Mucosa of descending colon (tissue), 3 donors: Measurements from ENCODE around the gene VTN. TPM values are rescaled to one million over a fixed set of nuclear protein-coding genes. Genes with fewer than 3 reads are reported as not detected.

Experiments used
- ATAC-seq: fragments of 200-7000 bp; cut with Tn5 transposase; one replicate; pipeline ENCODE4 v1.9.1; 2020; ENCODE audit warnings: mild to moderate bottlenecking, moderate library complexity
- DNase-seq, 3 donors: peaks; one replicate each; pipeline ENCODE4 v3.0.0-alpha.2; 2020
- H3K36me3 ChIP-seq: fragments of 200-600 bp; one replicate; pipeline ENCODE4 v1.8.0; 2021; ENCODE audit warnings: low read depth, mild to moderate bottlenecking
- H3K4me1 ChIP-seq: fragments of 200-600 bp; one replicate; pipeline ENCODE4 v1.8.0; 2021; ENCODE audit warnings: low read depth, mild to moderate bottlenecking
- H3K4me3 ChIP-seq: fragments of 200-600 bp; one replicate; pipeline ENCODE4 v1.8.0; 2021; ENCODE audit warnings: mild to moderate bottlenecking
- H3K9me3 ChIP-seq: fragments of 200-600 bp; one replicate; pipeline ENCODE4 v1.8.0; 2021; ENCODE audit warnings: mild to moderate bottlenecking
- intact Hi-C, 2 donors: fragments of 100-400 bp; cut with DNase I in 1 of 2; cut with micrococcal nuclease in 1 of 2; formaldehyde crosslinking; loops; one replicate each; pipeline versions ENCODE4 v1.11.0 to v1.11.1; 2022; cut with DNase I, micrococcal nuclease
- total RNA-seq, 3 donors: library from RNA; stranded (reverse); fragmentation: NEBNext Ultra II Directional in 2 of 3; extraction: Animal tissue kit (Norgen Biotek cat#: 25700) in 2 of 3; gene quantifications; one replicate each; pipeline versions ENCODE4 v1.2.1 to v1.2.4, GENCODE V29; 2021 to 2023
- TF ChIP-seq, protein P1 (sequence below): fragments of 200-600 bp; IDR thresholded peaks from one replicate; pipeline ENCODE4 v1.8.0; 2022; ENCODE audit warnings: antibody characterized with exemption, mild to moderate bottlenecking
- donor health status: DM: no; HTN: no; CAD: no; lungs with moderate emphysema.
- donor health status: DM: no; HTN: no; CAD: no.
- donor health status: DM: no; HTN: yes; CAD: no.

VTN gene
- total RNA-seq, 3 donors from 2014 or later: 0.23 to 0.39 (median 0.35) TPM

DNA sequence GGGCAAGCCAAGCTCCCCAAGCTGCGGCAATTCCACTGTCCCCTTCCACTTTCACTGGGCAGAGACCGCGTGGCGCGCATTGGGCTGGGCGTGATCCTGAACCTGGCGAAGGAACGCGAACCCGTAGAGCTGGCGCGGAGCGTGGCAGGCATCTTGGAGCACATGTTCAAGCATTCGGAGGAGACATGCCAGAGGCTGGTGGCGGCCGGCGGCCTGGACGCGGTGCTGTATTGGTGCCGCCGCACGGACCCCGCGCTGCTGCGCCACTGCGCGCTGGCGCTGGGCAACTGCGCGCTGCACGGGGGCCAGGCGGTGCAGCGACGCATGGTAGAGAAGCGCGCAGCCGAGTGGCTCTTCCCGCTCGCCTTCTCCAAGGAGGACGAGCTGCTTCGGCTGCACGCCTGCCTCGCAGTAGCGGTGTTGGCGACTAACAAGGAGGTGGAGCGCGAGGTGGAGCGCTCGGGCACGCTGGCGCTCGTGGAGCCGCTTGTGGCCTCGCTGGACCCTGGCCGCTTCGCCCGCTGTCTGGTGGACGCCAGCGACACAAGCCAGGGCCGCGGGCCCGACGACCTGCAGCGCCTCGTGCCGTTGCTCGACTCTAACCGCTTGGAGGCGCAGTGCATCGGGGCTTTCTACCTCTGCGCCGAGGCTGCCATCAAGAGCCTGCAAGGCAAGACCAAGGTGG, 11.2 kb upstream of the VTN start:
- Histone ChIP-seq H3K4me1 (peaks cover 2% of the 10 kb centered on the region), H3K36me3 (no peaks in the 10 kb centered on the region), H3K9me3 (no peaks in the 10 kb centered on the region), H3K4me3 (no peak overlapping the region)
- ATAC-seq (peak; percentile 45), DNase-seq (peak in 2 of 3 donors; percentile 59 to 65)
- intact Hi-C loops: no loop called here
- TF ChIP-seq, protein P1, sequence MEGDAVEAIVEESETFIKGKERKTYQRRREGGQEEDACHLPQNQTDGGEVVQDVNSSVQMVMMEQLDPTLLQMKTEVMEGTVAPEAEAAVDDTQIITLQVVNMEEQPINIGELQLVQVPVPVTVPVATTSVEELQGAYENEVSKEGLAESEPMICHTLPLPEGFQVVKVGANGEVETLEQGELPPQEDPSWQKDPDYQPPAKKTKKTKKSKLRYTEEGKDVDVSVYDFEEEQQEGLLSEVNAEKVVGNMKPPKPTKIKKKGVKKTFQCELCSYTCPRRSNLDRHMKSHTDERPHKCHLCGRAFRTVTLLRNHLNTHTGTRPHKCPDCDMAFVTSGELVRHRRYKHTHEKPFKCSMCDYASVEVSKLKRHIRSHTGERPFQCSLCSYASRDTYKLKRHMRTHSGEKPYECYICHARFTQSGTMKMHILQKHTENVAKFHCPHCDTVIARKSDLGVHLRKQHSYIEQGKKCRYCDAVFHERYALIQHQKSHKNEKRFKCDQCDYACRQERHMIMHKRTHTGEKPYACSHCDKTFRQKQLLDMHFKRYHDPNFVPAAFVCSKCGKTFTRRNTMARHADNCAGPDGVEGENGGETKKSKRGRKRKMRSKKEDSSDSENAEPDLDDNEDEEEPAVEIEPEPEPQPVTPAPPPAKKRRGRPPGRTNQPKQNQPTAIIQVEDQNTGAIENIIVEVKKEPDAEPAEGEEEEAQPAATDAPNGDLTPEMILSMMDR: no peak

DNA sequence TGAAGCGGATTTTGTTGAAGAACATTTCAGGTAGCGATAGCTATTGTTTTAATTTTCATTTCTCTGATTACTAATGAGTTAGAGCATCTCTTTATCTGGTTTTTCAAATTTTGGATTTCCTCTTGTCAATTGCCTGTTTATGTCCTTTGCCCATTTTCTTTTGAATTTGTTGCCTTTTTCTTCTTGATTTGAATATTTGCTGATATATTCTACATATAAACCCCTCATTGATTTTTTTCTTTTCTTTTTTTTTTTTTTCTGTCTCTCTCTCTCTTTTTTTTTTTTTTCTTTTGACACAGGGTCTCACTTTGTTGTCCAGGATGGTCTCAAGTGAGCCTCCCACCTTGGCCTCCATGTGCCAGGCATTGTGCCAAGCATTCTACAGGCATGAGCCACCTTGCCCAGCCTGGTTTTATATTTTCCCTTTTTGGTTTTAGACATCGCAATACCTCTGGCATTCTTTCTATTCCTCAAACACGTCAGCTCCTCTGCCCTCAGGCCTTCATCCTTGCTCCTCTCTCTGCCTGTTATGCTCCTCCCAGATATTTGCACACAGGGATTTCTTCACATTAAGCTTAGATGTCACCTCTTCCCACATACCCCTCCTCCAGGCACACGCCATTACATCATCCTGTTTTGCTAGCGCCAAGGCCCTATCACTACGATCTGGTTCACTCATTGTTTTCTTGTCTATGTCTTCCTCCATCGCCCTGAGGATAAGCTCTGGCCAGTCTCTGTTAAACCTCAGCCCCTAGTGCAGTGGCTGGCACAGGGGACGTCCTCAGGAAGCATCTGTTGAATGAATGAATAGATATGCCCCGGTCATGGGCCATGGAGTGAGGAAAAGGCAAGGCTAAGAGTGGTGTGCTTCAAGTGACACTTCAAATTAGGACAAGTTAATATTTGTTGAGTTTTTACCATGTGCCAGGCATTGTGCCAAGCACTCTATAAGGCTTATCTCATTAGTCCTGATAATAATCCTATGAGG, 10.0 kb upstream of the VTN start:
- no peaks in the 10 kb centered on the region for H3K9me3 ChIP-seq
- DNase-seq (no peak), ATAC-seq (no peak)
- H3K36me3 ChIP-seq: no peaks in the 10 kb centered on the region
- intact Hi-C loops: no loop called here
- H3K4me3 ChIP-seq: no peak overlapping the region
- TF ChIP-seq, protein P1: no peak
- peaks cover 2% of the 10 kb centered on the region for H3K4me1 ChIP-seq

DNA sequence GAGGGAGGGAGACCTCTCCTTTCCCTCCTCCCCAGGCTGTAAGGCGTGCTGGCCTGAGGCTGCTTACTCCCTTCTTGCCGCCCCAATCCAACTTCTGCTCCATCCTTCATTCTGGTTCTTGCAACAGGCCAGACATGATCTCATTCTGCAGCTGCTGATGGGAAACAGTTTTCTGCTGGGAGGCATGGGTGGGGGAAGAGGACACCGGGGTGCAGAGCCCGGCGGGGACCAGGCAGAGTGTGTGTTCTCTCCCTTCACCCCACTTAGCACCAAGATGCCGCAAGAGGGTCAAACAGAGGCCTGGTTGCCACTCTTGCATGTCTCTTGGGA, 2.8 kb upstream of the VTN start:
- intact Hi-C loops: no loop called here
- TF ChIP-seq, protein P1: no peak
- Histone ChIP-seq H3K4me3 (no peak overlapping the region), H3K36me3 (no peaks in the 10 kb centered on the region), H3K4me1 (peaks cover 11% of the 10 kb centered on the region), H3K9me3 (no peaks in the 10 kb centered on the region)
- no peak for DNase-seq
- ATAC-seq: no peak

GRCh38 chr17:28372203-28372944, 2.3 kb upstream of the VTN start:
- peak in 1 of 3 donors; percentile 53 for DNase-seq
- H3K9me3 ChIP-seq: no peaks in the 10 kb centered on the region
- intact Hi-C loops: no loop called here
- H3K4me3 ChIP-seq: no peak overlapping the region
- H3K36me3 ChIP-seq: no peaks in the 10 kb centered on the region
- H3K4me1 ChIP-seq: peaks cover 11% of the 10 kb centered on the region
- ATAC-seq: peak; percentile 6
- TF ChIP-seq, protein P1: no peak

GRCh38 chr17:28371245-28372202, 1.4 kb upstream of the VTN start, which contains the start of gene SARM1:
TSS of gene SARM1 (plus strand) at chr17:28371694. CDS start at chr17:28372033, 339 bp downstream.
- TF ChIP-seq, protein P1: no peak
- DNase-seq: peak; percentile 76 to 91 (median 81)
- no peak within 1 kb of the TSS for H3K4me3 ChIP-seq
- no peaks in the 10 kb centered on the region for H3K9me3 ChIP-seq
- H3K4me1 ChIP-seq: peaks cover 11% of the 10 kb centered on the region
- intact Hi-C loops: no loop called here
- peak; percentile 88 for ATAC-seq
- H3K36me3 ChIP-seq: no peaks in the 10 kb centered on the region
